IMR-90 (cell line): ENCODE measurements around the gene RIMBP2. TPM values are rescaled to one million over a fixed set of nuclear protein-coding genes. Genes with fewer than 3 reads are reported as not detected.

Experiments used
- ATAC-seq: fragments of 200-7000 bp; cut with Tn5 transposase; 2 replicates; pipeline ENCODE4 v1.9.1; 2020; ENCODE audit warnings: low read depth, mild to moderate bottlenecking, moderate library complexity
- BruUV-seq: library from RNA; stranded (reverse); fragments of 400-500 nt; replicated peaks from 2 replicates; lab custom pipeline; 2021; lab: Mats Ljungman, UMichigan
- CTCF ChIA-PET: fragments of 300-600 bp; formaldehyde crosslinking; extraction: SDS; loops from one replicate; lab custom pipeline; 2021; ENCODE audit warnings: antibody characterized with exemption; lab: Yijun Ruan, JAX
- POLR2A ChIA-PET: fragments of 300-600 bp; sonication (Branson Sonifier 250); formaldehyde crosslinking; loops from one replicate; lab custom pipeline; 2022; ENCODE audit warnings: antibody characterized with exemption; ENCODE audit not compliant: unreplicated experiment; lab: Charles Lee
- DNase-seq: peaks from one replicate; pipeline ENCODE4 v3.0.0; 2013
- H2AFZ ChIP-seq: replicated peaks from 2 replicates; pipeline ENCODE3; 2013; ENCODE audit warnings: low read length, mild to moderate bottlenecking; ENCODE audit not compliant: poor library complexity
- H2AK5ac ChIP-seq: 2 replicates; pipeline ENCODE4 v1.6.1; 2013; ENCODE audit warnings: low read depth, low read length, inconsistent platforms
- H2AK9ac ChIP-seq: replicated peaks from 2 replicates; pipeline ENCODE3; 2013; ENCODE audit warnings: mild to moderate bottlenecking, low read depth, low read length, moderate library complexity; ENCODE audit not compliant: poor library complexity
- H2BK120ac ChIP-seq: 2 replicates; pipeline ENCODE4 v1.6.1; 2013; ENCODE audit warnings: low read depth, low read length, inconsistent platforms
- H2BK15ac ChIP-seq: 3 replicates; pipeline ENCODE4 v1.6.1; 2013; ENCODE audit warnings: low read depth, low read length, inconsistent platforms
- H2BK20ac ChIP-seq: 2 replicates; pipeline ENCODE4 v1.6.1; 2013; ENCODE audit warnings: low read depth, mild to moderate bottlenecking, inconsistent platforms, low read length, moderate library complexity
- H2BK5ac ChIP-seq: 2 replicates; pipeline ENCODE4 v1.6.1; 2013; ENCODE audit warnings: mild to moderate bottlenecking, low read depth, low read length, inconsistent platforms; ENCODE audit not compliant: poor library complexity, severe bottlenecking
- H3K14ac ChIP-seq: replicated peaks from 2 replicates; pipeline ENCODE4 v1.6.1; 2013; ENCODE audit warnings: low read depth, low read length, inconsistent platforms
- H3K18ac ChIP-seq: 2 replicates; pipeline ENCODE4 v1.6.1; 2013; ENCODE audit warnings: low read depth, low read length, control low read depth
- H3K23ac ChIP-seq: 2 replicates; pipeline ENCODE4 v1.6.1; 2013; ENCODE audit warnings: low read depth, low read length, inconsistent platforms
- H3K27ac ChIP-seq: 2 replicates; pipeline ENCODE4 v1.5.1; 2013; ENCODE audit warnings: mild to moderate bottlenecking, control low read depth, low read length; ENCODE audit not compliant: insufficient read depth
- H3K27me3 ChIP-seq: 2 replicates; pipeline ENCODE4 v1.6.1; 2013; ENCODE audit warnings: low read length; ENCODE audit not compliant: control insufficient read depth, insufficient read depth
- H3K36me3 ChIP-seq: 2 replicates; pipeline ENCODE4 v1.6.1; 2013; ENCODE audit warnings: low read length, mixed read lengths; ENCODE audit not compliant: control insufficient read depth, insufficient read depth
- H3K4ac ChIP-seq: 2 replicates; pipeline ENCODE4 v1.6.1; 2013; ENCODE audit warnings: low read depth, low read length, inconsistent platforms
- H3K4me1 ChIP-seq: 2 replicates; pipeline ENCODE4 v1.6.1; 2013; ENCODE audit warnings: low read length, mixed read lengths; ENCODE audit not compliant: control insufficient read depth, insufficient read depth
- H3K4me2 ChIP-seq: 2 replicates; pipeline ENCODE4 v1.6.1; 2013; ENCODE audit warnings: low read depth, mild to moderate bottlenecking, control low read depth, low read length, moderate library complexity
- H3K4me3 ChIP-seq: 2 replicates; pipeline ENCODE4 v1.5.1; 2013; ENCODE audit warnings: low read depth, mild to moderate bottlenecking, control low read depth, low read length, moderate library complexity; ENCODE audit not compliant: insufficient read depth
- H3K56ac ChIP-seq: 2 replicates; pipeline ENCODE4 v1.6.1; 2013; ENCODE audit warnings: low read length, inconsistent platforms; ENCODE audit not compliant: insufficient read depth; ENCODE audit errors: extremely low read depth
- H3K79me1 ChIP-seq, 2 experiments: 2 replicates each; pipeline ENCODE4 v1.6.1; 2013; ENCODE audit warnings: low read length in 2 of 2, inconsistent platforms in 1 of 2, low read depth in 1 of 2
- H3K9ac ChIP-seq: 2 replicates; pipeline ENCODE4 v1.6.1; 2013; ENCODE audit warnings: low read depth, low read length, control low read depth
- H3K9me1 ChIP-seq: 2 replicates; pipeline ENCODE4 v1.6.1; 2013; ENCODE audit warnings: low read length, inconsistent platforms; ENCODE audit not compliant: insufficient read depth
- H3K9me3 ChIP-seq: 2 replicates; pipeline ENCODE4 v1.6.1; 2013; ENCODE audit warnings: low read length; ENCODE audit not compliant: control insufficient read depth, insufficient read depth
- H4K20me1 ChIP-seq: 2 replicates; pipeline ENCODE4 v1.6.1; 2013; ENCODE audit warnings: low read length, inconsistent platforms; ENCODE audit not compliant: insufficient read depth
- H4K5ac ChIP-seq: 2 replicates; pipeline ENCODE4 v1.6.1; 2013; ENCODE audit warnings: mild to moderate bottlenecking, low read depth, low read length, control low read depth
- H4K8ac ChIP-seq, 2 experiments: 2 replicates each; pipeline ENCODE4 v1.6.1; 2013; ENCODE audit warnings: low read depth in 2 of 2, low read length in 2 of 2, control low read depth in 1 of 2, inconsistent platforms in 1 of 2
- H4K91ac ChIP-seq: 2 replicates; pipeline ENCODE4 v1.6.1; 2013; ENCODE audit warnings: low read depth, low read length, inconsistent platforms; ENCODE audit not compliant: insufficient read depth
- BHLHE40 ChIP-seq: fragments of 150-350 bp; IDR thresholded peaks from 2 replicates; pipeline ENCODE4 v1.6.1; 2016; ENCODE audit warnings: mild to moderate bottlenecking, low read depth, low read length
- CEBPB ChIP-seq: IDR thresholded peaks from 2 replicates; pipeline ENCODE4 v1.6.1; 2012; ENCODE audit warnings: low read depth, low read length, improper control_type of control experiment
- ELK1 ChIP-seq: fragments of 150-350 bp; IDR thresholded peaks from 2 replicates; pipeline ENCODE4 v1.6.1; 2016; ENCODE audit warnings: low read depth, mild to moderate bottlenecking, low read length, moderate library complexity, borderline replicate concordance
- FOS ChIP-seq: fragments of 150-350 bp; IDR thresholded peaks from 2 replicates; pipeline ENCODE4 v1.6.1; 2016; ENCODE audit warnings: low read depth, low read length
- RAD21 ChIP-seq: IDR thresholded peaks from 2 replicates; pipeline ENCODE4 v1.6.1; 2012; ENCODE audit warnings: low read length, improper control_type of control experiment
- RCOR1 ChIP-seq: IDR thresholded peaks from 2 replicates; pipeline ENCODE4 v1.6.1; 2012; ENCODE audit warnings: mild to moderate bottlenecking, low read length, improper control_type of control experiment; ENCODE audit not compliant: insufficient replicate concordance
- RFX5 ChIP-seq: IDR thresholded peaks from 2 replicates; pipeline ENCODE4 v1.8.0; 2012; ENCODE audit warnings: low read depth, mild to moderate bottlenecking, low read length, moderate library complexity
- WGBS, 2 experiments: methylation state at CpG; one replicate each; pipeline versions ENCODE4 v1.1.5 to v1.1.7; 2013; ENCODE audit warnings: missing lambda C conversion rate in 2 of 2; ENCODE audit not compliant: insufficient read length in 1 of 2; ENCODE audit errors: extremely low coverage in 2 of 2; 5-methylcytosine and 5-hydroxymethylcytosine counted together
- dilution Hi-C: fragments of 300-500 bp; cut with HindIII; formaldehyde crosslinking; loops from one replicate; pipeline ENCODE4 v1.14.3; 2018; ENCODE audit warnings: low sequenced_read_pairs; ENCODE audit not compliant: unreplicated experiment
- in situ Hi-C: fragments of 300-500 bp; cut with MboI; formaldehyde crosslinking; loops from 3 replicates; pipeline ENCODE4 v1.14.3; 2019; ENCODE audit warnings: low sequenced_read_pairs, inconsistent platforms, mixed read lengths
- intact Hi-C: fragments of 100-400 bp; cut with micrococcal nuclease; formaldehyde crosslinking; loops from 2 replicates; pipeline ENCODE4 v1.10.0; 2022
- polyA plus RNA-seq, 3 experiments: library from polyadenylated mRNA; depleted of rRNA; stranded (reverse); fragments of >200 nt; gene quantifications; 2 replicates each; pipeline ENCODE4 v1.2.3, GENCODE V29; 2012; ENCODE audit warnings: low replicate concordance in 1 of 3
- total RNA-seq: library from RNA; depleted of rRNA; stranded (reverse); fragments of >200 nt; gene quantifications from 2 replicates; pipeline ENCODE4 v1.2.3, GENCODE V29; 2012

RIMBP2 gene
- total and polyA plus RNA-seq, 2 of the 4 experiments (the other 2 are of a cell fraction) = not detected

- 92% methylated on average over 8 of the region's 24 CpGs; no CpG with 5 or more reads in 1 of the 2 experiments for WGBS, 2 experiments
- dilution Hi-C loops = no loop called here
These were observed 247.3 kb downstream of the RIMBP2 start for GRCh38 chr12:130468700-130469245.

More at GRCh38 chr12:130468700-130469245, 247.3 kb downstream of the RIMBP2 start:
- ChIA-PET POLR2A (no interaction called here), CTCF (no interaction called here)
- H3K9ac ChIP-seq = no peak overlapping the region
- TF ChIP-seq FOS (no peak), RFX5 (no peak), BHLHE40 (no peak), CEBPB (no peak), RAD21 (no peak), RCOR1 (no peak), ELK1 (no peak)
- H4K20me1 ChIP-seq = no peaks in the 10 kb centered on the region
- no peak overlapping the region for H2BK5ac ChIP-seq
- no peak overlapping the region for H2AFZ ChIP-seq
- H4K5ac ChIP-seq = no peak overlapping the region
- H4K8ac ChIP-seq = no peak overlapping the region
- no peak overlapping the region for H4K91ac ChIP-seq
- H2AK5ac ChIP-seq = no peak overlapping the region
- H3K36me3 ChIP-seq = no peaks in the 10 kb centered on the region
- H3K79me1 ChIP-seq = no peaks in the 10 kb centered on the region
- BruUV-seq = no TSS peak
- H3K27ac ChIP-seq = no peak overlapping the region
- H3K27me3 ChIP-seq = no peaks in the 10 kb centered on the region
- H2AK9ac ChIP-seq = no peak overlapping the region
- no peaks in the 10 kb centered on the region for H3K9me1 ChIP-seq
- intact Hi-C loops (no loop called here), in situ Hi-C loops (no loop called here)
- H3K4me3 ChIP-seq = no peak overlapping the region
- ATAC-seq = no peak
- H3K56ac ChIP-seq = no peak overlapping the region
- peaks cover 69% of the 10 kb centered on the region for H3K9me3 ChIP-seq
- no peak overlapping the region for H3K4ac ChIP-seq
- H2BK20ac ChIP-seq = no peak overlapping the region
- no peak overlapping the region for H2BK120ac ChIP-seq
- DNase-seq = no peak
- no peak overlapping the region for H2BK15ac ChIP-seq
- no peak overlapping the region for H3K4me2 ChIP-seq
- H3K23ac ChIP-seq = no peak overlapping the region
- no peaks in the 10 kb centered on the region for H3K4me1 ChIP-seq
- H3K18ac ChIP-seq = no peak overlapping the region
- H3K14ac ChIP-seq = no peak overlapping the region
